ENCODE results near the gene TMEM25. TPM values are rescaled to one million over a fixed set of nuclear protein-coding genes. Genes with fewer than 3 reads are reported as not detected.
A peak's percentile ranks its signal among the peaks of the same experiment; 100 is the strongest.

Gene TMEM25
- total RNA-seq, 1 donor = 35.4 TPM

DNA sequence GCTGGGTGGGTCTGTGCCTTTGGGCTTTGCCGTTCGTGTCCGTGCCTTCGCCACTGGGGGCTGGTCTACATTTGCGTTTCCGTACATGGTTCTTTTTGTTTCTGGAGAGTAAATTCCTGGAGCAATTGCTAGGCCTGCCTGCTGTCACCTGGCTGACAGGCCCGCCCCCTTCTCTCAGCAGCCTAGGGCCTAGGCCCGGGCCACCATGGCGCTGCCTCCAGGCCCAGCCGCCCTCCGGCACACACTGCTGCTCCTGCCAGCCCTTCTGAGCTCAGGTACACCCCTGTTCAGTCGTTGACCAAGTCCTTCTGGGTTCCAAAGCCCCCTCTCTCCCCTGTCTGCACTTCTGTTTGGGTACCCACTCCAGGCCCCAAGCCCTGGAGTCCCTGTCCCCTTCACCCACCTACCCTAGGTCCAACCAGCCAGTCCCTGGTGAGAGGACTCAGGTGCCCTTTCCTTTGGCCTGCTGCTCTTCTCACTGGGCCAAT, 649 bp downstream of the TMEM25 start:
- TF ChIP-seq, protein P1, sequence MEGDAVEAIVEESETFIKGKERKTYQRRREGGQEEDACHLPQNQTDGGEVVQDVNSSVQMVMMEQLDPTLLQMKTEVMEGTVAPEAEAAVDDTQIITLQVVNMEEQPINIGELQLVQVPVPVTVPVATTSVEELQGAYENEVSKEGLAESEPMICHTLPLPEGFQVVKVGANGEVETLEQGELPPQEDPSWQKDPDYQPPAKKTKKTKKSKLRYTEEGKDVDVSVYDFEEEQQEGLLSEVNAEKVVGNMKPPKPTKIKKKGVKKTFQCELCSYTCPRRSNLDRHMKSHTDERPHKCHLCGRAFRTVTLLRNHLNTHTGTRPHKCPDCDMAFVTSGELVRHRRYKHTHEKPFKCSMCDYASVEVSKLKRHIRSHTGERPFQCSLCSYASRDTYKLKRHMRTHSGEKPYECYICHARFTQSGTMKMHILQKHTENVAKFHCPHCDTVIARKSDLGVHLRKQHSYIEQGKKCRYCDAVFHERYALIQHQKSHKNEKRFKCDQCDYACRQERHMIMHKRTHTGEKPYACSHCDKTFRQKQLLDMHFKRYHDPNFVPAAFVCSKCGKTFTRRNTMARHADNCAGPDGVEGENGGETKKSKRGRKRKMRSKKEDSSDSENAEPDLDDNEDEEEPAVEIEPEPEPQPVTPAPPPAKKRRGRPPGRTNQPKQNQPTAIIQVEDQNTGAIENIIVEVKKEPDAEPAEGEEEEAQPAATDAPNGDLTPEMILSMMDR (IDR thresholded peaks at IDR 0.05; ENCODE audit: insufficient read depth, low read depth, low read length) = no peak
- DNase-seq (ENCODE audit: low read depth) = no peak
- H3K4me3 ChIP-seq (ENCODE audit: low read depth, low read length) = peak overlapping the region; percentile 71

DNA sequence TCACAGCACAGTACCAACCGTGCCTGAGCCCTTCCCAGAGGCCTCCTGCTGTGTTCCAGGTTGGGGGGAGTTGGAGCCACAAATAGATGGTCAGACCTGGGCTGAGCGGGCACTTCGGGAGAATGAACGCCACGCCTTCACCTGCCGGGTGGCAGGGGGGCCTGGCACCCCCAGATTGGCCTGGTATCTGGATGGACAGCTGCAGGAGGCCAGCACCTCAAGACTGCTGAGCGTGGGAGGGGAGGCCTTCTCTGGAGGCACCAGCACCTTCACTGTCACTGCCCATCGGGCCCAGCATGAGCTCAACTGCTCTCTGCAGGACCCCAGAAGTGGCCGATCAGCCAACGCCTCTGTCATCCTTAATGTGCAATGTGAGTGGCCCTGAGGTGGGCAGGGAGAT, 1.1 kb downstream of the TMEM25 start:
- TF ChIP-seq, protein P1 (IDR thresholded peaks at IDR 0.05; ENCODE audit: insufficient read depth, low read depth, low read length) = no peak
- no peak overlapping the region for H3K4me3 ChIP-seq (ENCODE audit: low read depth, low read length)
- DNase-seq (ENCODE audit: low read depth) = no peak

- TF ChIP-seq, protein P1 (IDR thresholded peaks at IDR 0.05; ENCODE audit: insufficient read depth, low read depth, low read length) = no peak
- no peak overlapping the region for H3K4me3 ChIP-seq (ENCODE audit: low read depth, low read length)
- DNase-seq (ENCODE audit: low read depth) = no peak
Observed at GRCh38 chr11:118532852-118533768, 2.1 kb downstream of the TMEM25 start.

- H3K4me3 ChIP-seq (ENCODE audit: low read depth, low read length) = no peak overlapping the region
- DNase-seq (ENCODE audit: low read depth) = no peak
- TF ChIP-seq, protein P1 (IDR thresholded peaks at IDR 0.05; ENCODE audit: insufficient read depth, low read depth, low read length) = no peak
Observed at GRCh38 chr11:118533769-118534729, 3.1 kb downstream of the TMEM25 start.

GRCh38 chr11:118535261-118535660, 4.3 kb downstream of the TMEM25 start:
- H3K4me3 ChIP-seq (ENCODE audit: low read depth, low read length) = no peak overlapping the region
- no peak for DNase-seq (ENCODE audit: low read depth)
- TF ChIP-seq, protein P1 (IDR thresholded peaks at IDR 0.05; ENCODE audit: insufficient read depth, low read depth, low read length) = no peak

- H3K4me3 ChIP-seq (ENCODE audit: low read depth, low read length) = no peak overlapping the region
- TF ChIP-seq, protein P1 (IDR thresholded peaks at IDR 0.05; ENCODE audit: insufficient read depth, low read depth, low read length) = no peak
- DNase-seq (ENCODE audit: low read depth) = no peak
Observed at GRCh38 chr11:118536726-118537125, 5.7 kb downstream of the TMEM25 start.

Measured in fibroblast of villous mesenchyme (primary cell).